Stimulated activated CD8-positive, alpha-beta memory T cell treated with anti-CD3 and anti-CD28 coated beads, Interleukin-4, amount 100 ng/mL, for 48 hours (primary cell): ENCODE results near the gene GUK1.

Source experiments
- DNase-seq: peaks from one replicate; pipeline ENCODE4 v3.0.0-alpha.2; 2020

Gene GUK1

GRCh38 chr1:228131766-228132165 lies 8.3 kb upstream of the GUK1 start:
- DNase-seq = no peak

- no peak for DNase-seq
These were observed 5.5 kb upstream of the GUK1 start for GRCh38 chr1:228134591-228134990.

- no peak for DNase-seq
These were observed 3.2 kb upstream of the GUK1 start for GRCh38 chr1:228136901-228137300.

GRCh38 chr1:228139406-228139930 lies 611 bp upstream of the GUK1 start:
- no peak for DNase-seq

GRCh38 chr1:228140724-228141225 lies 696 bp downstream of the GUK1 start:
- no peak for DNase-seq

- DNase-seq = no peak
These were observed 1.4 kb downstream of the GUK1 start for GRCh38 chr1:228141226-228142044.

- no peak for DNase-seq
These were observed 2.1 kb downstream of the GUK1 start for GRCh38 chr1:228142155-228142691.

- no peak for DNase-seq
These were observed 2.6 kb downstream of the GUK1 start for GRCh38 chr1:228142701-228143136.

GRCh38 chr1:228143480-228144192 lies 3.6 kb downstream of the GUK1 start:
- DNase-seq = no peak

GRCh38 chr1:228144193-228144992 lies 4.3 kb downstream of the GUK1 start:
- no peak for DNase-seq

- DNase-seq = no peak
These were observed 4.9 kb downstream of the GUK1 start for GRCh38 chr1:228144993-228145343.

- DNase-seq = no peak
These were observed 5.7 kb downstream of the GUK1 start for GRCh38 chr1:228145463-228146416.

GRCh38 chr1:228146417-228147150 lies 6.5 kb downstream of the GUK1 start:
- no peak for DNase-seq

GRCh38 chr1:228147151-228147693 lies 7.1 kb downstream of the GUK1 start:
- no peak for DNase-seq

- DNase-seq = no peak
These were observed 7.7 kb downstream of the GUK1 start for GRCh38 chr1:228147768-228148167.

- DNase-seq = no peak
These were observed 8.2 kb downstream of the GUK1 start for GRCh38 chr1:228148196-228148861.

- no peak for DNase-seq
These were observed 8.9 kb downstream of the GUK1 start for GRCh38 chr1:228148935-228149405.

- DNase-seq = no peak
These were observed 9.5 kb downstream of the GUK1 start, which contains the start of gene GJC2 for GRCh38 chr1:228149406-228150119. Gene GJC2 (plus strand): TSS chr1:228149930. CDS start chr1:228157759, 7,829 bp downstream.

GRCh38 chr1:228150120-228150460 lies 10.0 kb downstream of the GUK1 start:
- DNase-seq = no peak
